Omental fat pad (tissue), 4 donors: ENCODE measurements around the gene ASB7. TPM values are rescaled to one million over a fixed set of nuclear protein-coding genes. Genes with fewer than 3 reads are reported as not detected.

ENCODE experiments used
- ATAC-seq: fragments of 150-250 bp; one replicate; pipeline ENCODE4 v1.9.1; 2016; ENCODE audit warnings: mild to moderate bottlenecking, moderate library complexity; ENCODE audit not compliant: low FRiP score
- DNase-seq: peaks from one replicate; pipeline ENCODE4 v3.0.0-alpha.2; 2019; ENCODE audit warnings: low spot score
- CTCF ChIP-seq, 3 donors: fragments of 450-650 bp; IDR thresholded peaks; one replicate each; pipeline ENCODE4 v1.5.1; 2016 to 2017; ENCODE audit warnings: antibody characterized with exemption in 3 of 3, mild to moderate bottlenecking in 3 of 3, moderate library complexity in 2 of 3
- total RNA-seq, 4 donors: library from RNA; depleted of rRNA; stranded (reverse); fragments of >200 nt; gene quantifications; one replicate each; pipeline ENCODE4 v1.1.0, GENCODE V29; 2016

Gene ASB7
- total RNA-seq, 4 donors from 2014 or later = 9.8 to 13.6 (median 11.1) TPM

GRCh38 chr15:100642213-100642949 is 40.0 kb downstream of the ASB7 start:
- DNase-seq (no peak), ATAC-seq (no peak)
- TF ChIP-seq CTCF (IDR thresholded peaks at IDR 0.05) = no peak

- no peak for TF ChIP-seq CTCF (IDR thresholded peaks at IDR 0.05)
- DNase-seq (no peak), ATAC-seq (no peak)
Measured at GRCh38 chr15:100642950-100643338, 40.6 kb downstream of the ASB7 start.

GRCh38 chr15:100645671-100646070 is 43.3 kb downstream of the ASB7 start:
- no peak for TF ChIP-seq CTCF (IDR thresholded peaks at IDR 0.05)
- DNase-seq = no peak
- no peak for ATAC-seq

- TF ChIP-seq CTCF (IDR thresholded peaks at IDR 0.05) = no peak
- ATAC-seq = no peak
Measured at GRCh38 chr15:100648951-100649350, 46.6 kb downstream of the ASB7 start.

GRCh38 chr15:100650685-100651084 is 48.3 kb downstream of the ASB7 start:
- no peak for DNase-seq
- ATAC-seq = no peak
- no peak for TF ChIP-seq CTCF (IDR thresholded peaks at IDR 0.05)

More at GRCh38 chr15:100648951-100649350, 46.6 kb downstream of the ASB7 start:
- no peak for DNase-seq

- ATAC-seq = no peak
- TF ChIP-seq CTCF (IDR thresholded peaks at IDR 0.05) = no peak
- DNase-seq = no peak
Measured at GRCh38 chr15:100651253-100651652, 48.9 kb downstream of the ASB7 start.

GRCh38 chr15:100652116-100652515 is 49.7 kb downstream of the ASB7 start:
- DNase-seq (no peak), ATAC-seq (no peak)
- TF ChIP-seq CTCF (IDR thresholded peaks at IDR 0.05) = no peak
